Effector CD8-positive, alpha-beta T cell (primary cell): Measurements from ENCODE around the gene SPEN.
A peak's percentile ranks its signal among the peaks of the same experiment; 100 is the strongest.
"Not testable (repeated sequence)": the region's sequence is repeated elsewhere in the genome, so short reads cannot be mapped to it uniquely, and the experiment has no call there.

Source experiments
- DNase-seq: peaks from one replicate; lab custom pipeline; 2025; lab: John Stamatoyannopoulos, UW

Gene SPEN

DNA sequence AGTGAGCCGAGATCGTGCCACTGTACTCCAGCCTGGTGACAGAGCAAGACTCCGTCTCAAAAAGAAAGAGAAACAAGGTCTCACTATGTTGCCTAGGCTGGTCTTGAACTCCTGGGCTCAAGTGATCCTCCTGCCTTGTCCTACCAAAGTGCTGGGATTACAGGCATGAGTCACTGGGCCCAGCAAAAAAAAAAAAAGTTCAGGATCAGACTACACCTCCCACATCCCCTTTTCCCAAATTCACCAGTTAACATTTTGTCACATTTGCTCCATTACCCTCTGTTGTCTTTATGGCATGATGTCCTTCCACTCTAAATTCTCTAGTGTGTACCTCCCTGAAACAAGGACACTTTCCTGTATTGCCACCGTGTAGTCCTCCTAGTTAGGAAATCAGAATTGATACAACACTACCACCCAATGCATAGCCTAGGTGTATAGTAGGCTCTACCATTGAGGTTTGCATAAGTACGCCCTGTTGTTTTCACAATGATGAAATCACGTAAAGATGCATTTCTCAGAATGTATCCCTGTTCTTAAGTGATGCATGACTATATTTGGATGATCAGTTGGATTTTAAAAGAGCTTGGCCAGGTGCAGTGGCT is 10.7 kb downstream of the SPEN start:
- no peak for DNase-seq

DNA sequence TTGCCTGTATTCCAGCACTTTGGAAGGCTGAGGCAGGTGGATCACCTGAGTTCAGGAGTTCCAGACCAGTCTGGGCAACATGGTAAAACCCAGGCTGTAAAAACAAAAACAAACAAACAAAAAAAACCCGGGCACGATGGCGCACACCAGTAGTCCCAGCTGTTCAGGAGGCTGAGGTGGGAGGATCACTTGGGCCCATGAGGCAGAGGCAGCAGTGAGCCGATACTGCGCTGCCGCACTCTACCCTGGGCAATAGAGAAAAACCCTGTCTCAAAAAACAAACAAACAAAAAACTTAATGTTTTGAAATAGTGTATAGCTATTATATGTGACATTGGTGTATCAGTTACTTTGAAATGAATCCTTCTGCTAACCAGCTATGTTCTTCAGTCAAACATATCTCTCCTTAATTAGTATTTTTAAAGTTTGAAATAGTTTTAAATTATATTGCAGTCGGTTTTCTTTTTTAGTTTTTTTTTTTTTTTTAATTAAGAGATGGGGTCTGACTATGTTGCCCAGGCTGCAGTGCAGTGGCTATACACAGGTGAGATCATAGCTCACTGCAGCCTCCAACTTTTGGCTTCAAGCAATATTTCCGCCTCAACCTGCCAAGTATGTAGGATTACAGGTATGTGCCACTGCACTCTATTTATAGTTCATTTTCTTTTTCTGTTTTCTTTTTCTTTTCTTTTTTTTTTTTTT is 11.3 kb downstream of the SPEN start:
- no peak for DNase-seq

- DNase-seq, result no peak
Observed at GRCh38 chr1:15863156-15863901, 15.8 kb downstream of the SPEN start.

- DNase-seq, result no peak
Observed at GRCh38 chr1:15866721-15867201, 19.3 kb downstream of the SPEN start.

DNA sequence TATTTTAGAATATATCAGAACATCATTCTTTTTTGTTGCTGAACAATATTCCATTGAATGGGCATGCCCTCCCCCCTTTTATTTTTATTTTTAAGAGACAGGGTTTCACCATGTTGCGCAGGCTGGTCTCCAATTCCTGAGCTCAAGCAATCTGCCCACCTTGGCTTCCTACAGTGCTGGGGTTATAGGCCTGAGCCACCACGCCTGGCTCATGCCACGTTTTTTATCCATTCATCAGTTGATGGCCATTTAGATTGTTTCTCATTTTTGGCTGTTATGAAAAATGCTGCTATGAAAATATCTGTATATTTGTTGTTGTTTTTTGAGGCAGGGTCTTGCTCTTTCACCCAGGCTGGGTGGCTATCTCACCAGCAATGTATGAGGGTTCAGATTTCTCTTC is 19.8 kb downstream of the SPEN start:
- DNase-seq, result no peak

GRCh38 chr1:15869413-15869812 is 21.9 kb downstream of the SPEN start:
- DNase-seq, result no peak

DNA sequence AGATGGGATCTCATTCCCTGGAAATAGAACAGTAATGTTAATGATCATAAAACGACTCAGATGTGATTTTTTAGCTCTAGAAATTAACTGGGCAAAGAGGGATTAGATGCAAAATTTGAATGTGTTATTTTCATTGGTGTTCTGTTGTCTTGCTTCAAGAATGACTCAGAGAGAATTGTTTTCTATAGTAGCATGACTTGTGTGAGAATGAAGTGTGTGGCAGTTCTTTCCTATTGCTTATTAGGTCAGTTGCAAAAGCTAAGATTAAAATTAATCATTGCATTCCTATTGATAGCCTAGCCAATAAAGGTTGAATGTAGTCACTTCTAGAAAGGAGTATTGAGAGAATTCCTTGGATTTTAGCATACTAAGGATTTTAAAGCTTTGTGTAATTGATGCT is 22.9 kb downstream of the SPEN start:
- DNase-seq, result no peak

- DNase-seq, result no peak
Observed at GRCh38 chr1:15874471-15874870, 27.0 kb downstream of the SPEN start.

- DNase-seq, result no peak
Observed at GRCh38 chr1:15876357-15877055, 29.0 kb downstream of the SPEN start.

- no peak for DNase-seq
Observed at GRCh38 chr1:15881961-15882360, 34.5 kb downstream of the SPEN start.

- no peak for DNase-seq
Observed at GRCh38 chr1:15882665-15883064, 35.2 kb downstream of the SPEN start.

DNA sequence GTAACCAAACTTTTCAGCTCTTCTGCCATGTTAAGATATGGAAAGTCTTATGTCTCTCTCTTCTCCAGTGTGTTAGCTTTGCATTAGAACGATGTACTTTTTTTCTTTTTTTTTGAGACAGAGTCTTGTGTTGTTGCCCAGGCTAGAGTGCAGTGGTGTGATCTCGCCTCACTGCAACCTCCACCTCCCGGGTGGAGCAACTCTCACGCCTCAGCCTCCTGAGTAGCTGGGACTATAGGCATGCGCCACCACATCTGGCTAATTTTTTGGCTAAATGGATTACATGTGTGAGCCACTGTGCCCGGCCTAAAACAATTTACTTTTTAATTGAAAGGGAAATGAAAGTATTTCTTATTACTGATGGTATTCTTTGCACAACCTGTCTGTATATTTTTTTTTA is 35.8 kb downstream of the SPEN start:
- no peak for DNase-seq

- DNase-seq, result no peak
Observed at GRCh38 chr1:15884477-15884876, 37.0 kb downstream of the SPEN start.

GRCh38 chr1:15885269-15885668 is 37.8 kb downstream of the SPEN start:
- no peak for DNase-seq

- DNase-seq, result peak; percentile 45
Observed at GRCh38 chr1:15885701-15886610, 38.4 kb downstream of the SPEN start.

DNA sequence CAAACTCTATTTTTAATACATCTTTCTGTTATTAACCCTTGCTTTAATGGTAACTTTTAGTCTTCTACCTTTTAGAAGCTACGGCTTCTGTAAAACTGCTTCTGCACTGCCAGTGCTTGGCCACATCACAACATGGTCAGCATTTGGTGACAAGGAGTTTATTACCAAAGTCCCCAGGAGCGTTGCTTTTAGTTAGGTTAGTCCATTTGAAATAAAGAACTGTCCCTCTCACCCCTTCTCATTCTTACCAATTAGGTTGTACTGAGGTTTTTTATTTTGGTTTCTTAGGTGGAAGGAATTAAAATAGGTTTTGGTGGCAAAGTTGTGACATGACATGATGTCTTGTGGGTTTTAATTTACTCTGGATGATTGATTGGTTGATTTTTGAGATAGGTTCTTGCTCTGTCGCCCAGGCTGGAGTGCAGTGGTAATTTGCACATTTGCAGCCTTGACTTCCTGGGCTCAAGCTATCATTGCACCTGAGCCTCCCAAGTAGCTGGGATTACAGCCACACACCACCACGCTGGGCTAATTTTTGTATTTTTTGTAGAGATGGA is 39.2 kb downstream of the SPEN start:
- DNase-seq, result no peak

DNA sequence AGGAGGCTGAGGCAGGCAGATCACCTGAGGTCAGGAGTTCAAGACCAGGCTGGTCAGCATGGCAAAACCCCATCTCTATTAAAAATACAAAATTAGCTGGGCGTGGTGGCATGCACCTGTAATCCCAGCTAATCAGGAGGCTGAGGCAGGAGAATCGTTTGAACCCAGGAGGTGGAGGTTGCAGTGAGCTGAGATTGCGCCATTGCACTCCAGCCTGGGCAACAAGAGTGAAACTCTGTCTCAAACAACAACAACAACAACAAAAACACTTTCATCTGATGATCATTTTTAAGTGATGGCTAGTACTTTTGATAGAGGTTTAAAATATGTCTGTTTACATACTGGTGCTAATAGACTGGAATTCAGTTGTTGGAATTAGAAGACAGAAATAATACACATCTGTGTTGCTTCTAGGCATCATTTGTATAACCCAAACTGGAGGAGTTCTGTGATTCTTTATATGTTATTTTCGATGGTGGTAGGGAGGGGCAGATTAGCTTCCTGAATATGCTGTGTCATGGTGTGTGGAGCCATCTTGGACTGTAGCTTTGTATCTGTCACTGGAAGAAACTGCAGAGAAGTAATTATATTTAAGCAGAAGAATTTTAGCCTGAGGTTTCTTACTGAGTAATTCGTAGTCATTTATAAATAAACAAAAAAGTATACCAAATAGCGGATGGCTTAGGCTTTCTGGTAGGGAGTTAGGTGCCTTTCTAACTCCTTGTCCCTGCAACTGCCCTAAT is 45.5 kb downstream of the SPEN start:
- not testable (repeated sequence) for DNase-seq

GRCh38 chr1:15895233-15895632 is 47.7 kb downstream of the SPEN start:
- no peak for DNase-seq

DNA sequence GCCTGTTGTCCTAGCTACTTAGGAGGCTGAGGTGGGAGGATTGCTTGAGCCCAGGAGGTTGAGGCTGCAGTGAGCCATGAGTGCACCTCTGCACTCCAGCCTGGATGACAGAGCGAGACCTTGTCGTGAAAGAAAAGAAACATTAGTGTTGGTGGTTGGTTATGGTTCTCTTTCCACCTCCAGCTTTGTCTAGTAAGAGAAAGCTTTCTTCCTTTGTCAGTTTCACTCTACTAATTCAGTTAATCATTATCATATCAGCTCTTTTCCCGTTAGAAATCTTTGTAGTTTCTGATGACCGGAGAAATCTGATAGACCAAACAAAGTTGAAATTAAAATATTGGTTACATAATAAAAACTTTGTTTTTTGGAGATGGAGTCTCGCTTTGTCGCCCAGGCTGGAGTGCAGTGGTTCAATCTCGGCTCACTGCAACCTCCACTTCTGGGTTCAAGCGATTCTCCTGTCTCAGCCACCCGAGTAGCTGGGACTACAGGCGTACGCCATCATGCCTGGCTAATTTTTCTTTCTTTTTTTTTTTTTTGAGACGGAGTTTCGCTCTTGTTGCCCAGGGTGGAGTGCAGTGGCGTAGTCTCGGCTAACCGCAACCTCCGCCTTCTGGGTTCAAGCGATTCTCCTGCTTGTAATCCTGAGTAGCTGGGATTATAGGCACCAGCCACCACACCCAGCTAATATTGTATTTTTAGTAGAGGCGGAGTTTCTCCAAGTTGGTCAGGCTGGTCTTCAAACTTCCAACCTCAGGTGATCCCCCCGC is 49.5 kb downstream of the SPEN start:
- DNase-seq, result not testable (repeated sequence)

GRCh38 chr1:15899266-15899665 is 51.8 kb downstream of the SPEN start:
- DNase-seq, result no peak
